ENCODE measurements around the gene PPARG.

PPARG gene

DNA sequence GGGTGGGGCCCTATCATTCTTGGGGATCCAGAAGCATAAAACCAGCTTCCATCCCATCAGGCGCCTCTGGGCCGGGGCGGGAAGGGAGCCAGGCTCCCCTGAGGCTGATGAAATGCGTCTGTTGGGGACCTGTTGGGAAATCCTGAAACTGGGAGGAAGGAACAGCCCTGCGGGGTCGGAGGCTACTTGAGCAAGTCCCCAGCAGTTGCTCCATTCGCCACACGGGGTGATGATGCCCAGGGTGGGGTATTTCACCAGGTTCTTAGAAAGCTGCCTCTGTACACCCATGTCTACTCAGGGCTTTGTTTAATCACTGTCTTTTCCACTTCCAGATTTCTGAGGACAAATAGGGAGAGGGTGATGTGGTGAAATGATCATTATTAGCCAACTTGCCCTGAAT lies 170.0 kb downstream of the PPARG start:
- ChIA-PET POLR2A (no interaction called here), CTCF (interaction anchor here (1.5 to 1.9 kb wide), 3 partner anchors 12 to 21 kb away, joined by 4 to 8 read pairs (median 7); no protein-coding TSS in a partner anchor)
- TF ChIP-seq, protein P1, sequence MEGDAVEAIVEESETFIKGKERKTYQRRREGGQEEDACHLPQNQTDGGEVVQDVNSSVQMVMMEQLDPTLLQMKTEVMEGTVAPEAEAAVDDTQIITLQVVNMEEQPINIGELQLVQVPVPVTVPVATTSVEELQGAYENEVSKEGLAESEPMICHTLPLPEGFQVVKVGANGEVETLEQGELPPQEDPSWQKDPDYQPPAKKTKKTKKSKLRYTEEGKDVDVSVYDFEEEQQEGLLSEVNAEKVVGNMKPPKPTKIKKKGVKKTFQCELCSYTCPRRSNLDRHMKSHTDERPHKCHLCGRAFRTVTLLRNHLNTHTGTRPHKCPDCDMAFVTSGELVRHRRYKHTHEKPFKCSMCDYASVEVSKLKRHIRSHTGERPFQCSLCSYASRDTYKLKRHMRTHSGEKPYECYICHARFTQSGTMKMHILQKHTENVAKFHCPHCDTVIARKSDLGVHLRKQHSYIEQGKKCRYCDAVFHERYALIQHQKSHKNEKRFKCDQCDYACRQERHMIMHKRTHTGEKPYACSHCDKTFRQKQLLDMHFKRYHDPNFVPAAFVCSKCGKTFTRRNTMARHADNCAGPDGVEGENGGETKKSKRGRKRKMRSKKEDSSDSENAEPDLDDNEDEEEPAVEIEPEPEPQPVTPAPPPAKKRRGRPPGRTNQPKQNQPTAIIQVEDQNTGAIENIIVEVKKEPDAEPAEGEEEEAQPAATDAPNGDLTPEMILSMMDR (IDR thresholded peaks at IDR 0.05; ENCODE audit: control extremely low read depth, extremely low read depth, low read depth, missing control alignments), result no peak
- DNase-seq (ENCODE audit: extremely low spot score), result no peak

DNA sequence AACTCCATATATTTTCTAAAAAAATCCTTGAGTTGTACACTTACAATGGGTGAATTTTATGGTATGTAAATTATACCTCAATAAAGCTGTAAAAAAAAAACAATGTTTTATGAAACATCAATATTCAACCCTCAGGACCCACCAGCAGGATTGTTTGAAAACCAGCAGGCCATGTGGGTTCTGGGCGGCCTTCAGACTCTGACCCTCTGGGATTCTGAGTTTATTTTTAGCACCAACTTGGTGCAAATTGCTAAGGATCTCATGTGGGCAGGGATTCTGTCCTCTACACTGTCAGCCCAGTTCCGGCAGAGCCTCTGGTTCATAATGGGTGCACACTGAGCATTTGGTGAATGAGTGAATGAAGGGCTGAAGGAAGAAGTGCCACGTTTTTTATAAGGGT lies 171.3 kb downstream of the PPARG start:
- TF ChIP-seq, protein P1 (IDR thresholded peaks at IDR 0.05; ENCODE audit: control extremely low read depth, extremely low read depth, low read depth, missing control alignments), result no peak
- POLR2A ChIA-PET, result no interaction called here
- no peak for DNase-seq (ENCODE audit: extremely low spot score)
- CTCF ChIA-PET, result interaction anchor here (1.9 kb wide), 1 partner anchor 11 kb away, joined by 7 read pairs; no protein-coding TSS in a partner anchor

DNA sequence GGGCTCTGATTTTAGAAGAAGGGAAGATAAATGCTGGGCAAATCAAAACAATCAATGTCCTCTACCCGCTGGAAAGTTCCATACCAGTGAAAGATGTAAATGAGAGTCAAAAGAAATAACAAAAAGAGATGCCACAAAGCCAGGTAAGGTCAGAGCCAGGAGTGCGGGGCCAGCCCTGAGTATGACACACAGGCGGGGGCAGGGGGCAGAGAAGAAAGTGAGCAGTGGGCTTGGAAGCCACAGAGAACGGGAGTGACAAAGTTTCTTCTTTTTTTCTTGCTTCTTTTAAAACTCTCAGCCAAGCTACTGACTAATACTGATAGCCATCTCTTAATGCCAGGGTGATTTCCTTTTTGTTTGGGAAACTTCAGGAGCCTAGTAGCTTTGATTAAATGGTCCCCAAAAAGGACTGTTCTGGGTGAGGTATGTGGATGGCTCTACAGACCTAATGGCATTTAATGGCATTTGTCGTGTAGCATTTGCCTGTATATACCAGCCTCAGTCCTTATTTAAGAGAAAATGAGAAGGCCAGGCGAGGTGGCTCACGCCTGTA lies 172.3 kb downstream of the PPARG start:
- ChIA-PET POLR2A (no interaction called here), CTCF (interaction anchor here (1.5 kb wide), 1 partner anchor 10 kb away, joined by 7 read pairs; no protein-coding TSS in a partner anchor)
- TF ChIP-seq, protein P1 (IDR thresholded peaks at IDR 0.05; ENCODE audit: control extremely low read depth, extremely low read depth, low read depth, missing control alignments), result no peak
- no peak for DNase-seq (ENCODE audit: extremely low spot score)

DNA sequence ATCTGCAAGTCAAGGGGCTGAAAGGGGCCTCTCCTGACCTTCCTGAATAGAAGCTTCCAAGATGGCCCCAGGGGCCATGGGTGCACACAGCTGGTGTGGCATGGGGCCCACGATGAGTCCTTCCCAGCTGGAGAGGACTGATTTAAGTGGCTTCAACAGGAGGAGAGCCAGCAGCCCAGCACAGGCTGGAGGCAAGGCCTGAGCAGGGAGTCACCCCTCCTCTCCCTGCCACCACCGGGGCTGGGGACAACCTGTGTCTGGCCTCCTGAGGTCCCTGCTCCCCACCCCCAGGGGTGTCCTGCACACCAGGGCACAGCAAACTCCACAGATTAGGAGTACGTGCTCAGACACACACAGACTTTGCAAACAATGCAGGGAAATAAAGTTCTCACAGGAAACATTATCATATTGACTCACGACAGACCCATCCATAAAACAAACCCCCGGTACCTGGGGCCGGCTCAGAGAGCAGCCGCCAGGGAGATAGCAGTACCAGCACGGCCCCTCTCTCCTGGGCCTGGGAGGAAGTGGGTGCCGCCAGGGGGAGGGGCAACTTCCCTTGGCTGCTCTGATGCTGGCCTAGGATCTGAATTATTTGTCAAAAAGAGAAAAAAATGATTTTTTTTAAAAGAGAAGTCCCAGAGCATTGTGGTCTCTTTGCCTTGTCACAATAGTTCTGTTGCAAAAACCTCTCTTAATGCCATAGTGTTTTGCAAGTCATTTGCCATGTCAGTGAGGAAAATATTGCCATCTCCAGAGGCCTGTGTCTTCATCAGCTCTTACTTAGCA lies 173.5 kb downstream of the PPARG start:
- TF ChIP-seq, protein P1 (IDR thresholded peaks at IDR 0.05; ENCODE audit: control extremely low read depth, extremely low read depth, low read depth, missing control alignments), result no peak
- ChIA-PET CTCF (interaction anchor here (1.5 kb wide), 1 partner anchor 11 kb away, joined by 7 read pairs; no protein-coding TSS in a partner anchor), POLR2A (no interaction called here)
- DNase-seq (ENCODE audit: extremely low spot score), result no peak

DNA sequence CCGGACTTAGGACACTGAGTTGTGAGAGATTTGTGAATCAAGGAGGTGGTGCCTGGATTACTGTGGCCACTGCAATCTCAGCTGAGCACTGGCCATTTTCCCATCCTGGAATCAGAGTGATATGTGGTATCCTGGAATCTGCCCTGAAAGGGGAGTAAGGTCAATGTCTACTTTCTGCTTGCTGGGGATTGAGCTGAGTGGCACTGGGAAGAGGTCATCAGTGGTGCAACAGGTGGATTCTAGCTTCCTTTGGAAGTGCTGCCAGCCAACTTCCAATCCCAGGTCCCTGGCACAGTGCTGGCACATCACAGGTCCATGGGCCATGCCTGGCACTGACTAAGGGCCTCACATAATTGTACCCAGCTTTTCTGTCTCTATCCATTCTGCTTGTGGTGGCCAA lies 174.8 kb downstream of the PPARG start:
- TF ChIP-seq, protein P1 (IDR thresholded peaks at IDR 0.05; ENCODE audit: control extremely low read depth, extremely low read depth, low read depth, missing control alignments), result no peak
- CTCF ChIA-PET, result interaction anchor here (0.9 to 1.0 kb wide), 2 partner anchors 15 to 16 kb away, joined by 3 to 5 read pairs; no protein-coding TSS in a partner anchor
- POLR2A ChIA-PET, result no interaction called here
- no peak for DNase-seq (ENCODE audit: extremely low spot score)

DNA sequence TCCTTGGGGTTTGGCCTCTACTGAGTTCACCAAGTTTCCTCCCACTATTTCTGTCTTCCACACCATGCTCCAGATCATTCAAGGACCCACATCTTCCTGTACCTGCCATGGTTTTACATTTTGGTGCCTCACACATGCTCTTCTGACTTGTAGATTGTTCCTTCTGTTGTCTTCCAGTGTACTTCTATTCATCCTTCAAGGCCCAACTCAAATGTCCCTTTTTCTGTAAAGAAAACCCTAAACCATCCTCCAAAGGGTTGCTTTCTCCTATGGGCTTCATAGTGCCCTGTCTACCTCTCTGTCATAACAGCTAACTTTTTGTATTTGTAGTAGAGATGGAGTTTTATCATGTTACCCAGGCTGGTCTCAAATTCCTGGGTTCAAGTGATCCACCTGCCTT lies 175.3 kb downstream of the PPARG start:
- CTCF ChIA-PET, result no interaction called here
- TF ChIP-seq, protein P1 (IDR thresholded peaks at IDR 0.05; ENCODE audit: control extremely low read depth, extremely low read depth, low read depth, missing control alignments), result no peak
- DNase-seq (ENCODE audit: extremely low spot score), result no peak
- POLR2A ChIA-PET, result no interaction called here

All from GM10248 (cell line).